ENCODE data around the gene TEX22. TPM values are rescaled to one million over a fixed set of nuclear protein-coding genes. Genes with fewer than 3 reads are reported as not detected.

Gene TEX22
- polyA plus RNA-seq, 3 donors = 0.52 to 2.2 (median 0.57) TPM

DNA sequence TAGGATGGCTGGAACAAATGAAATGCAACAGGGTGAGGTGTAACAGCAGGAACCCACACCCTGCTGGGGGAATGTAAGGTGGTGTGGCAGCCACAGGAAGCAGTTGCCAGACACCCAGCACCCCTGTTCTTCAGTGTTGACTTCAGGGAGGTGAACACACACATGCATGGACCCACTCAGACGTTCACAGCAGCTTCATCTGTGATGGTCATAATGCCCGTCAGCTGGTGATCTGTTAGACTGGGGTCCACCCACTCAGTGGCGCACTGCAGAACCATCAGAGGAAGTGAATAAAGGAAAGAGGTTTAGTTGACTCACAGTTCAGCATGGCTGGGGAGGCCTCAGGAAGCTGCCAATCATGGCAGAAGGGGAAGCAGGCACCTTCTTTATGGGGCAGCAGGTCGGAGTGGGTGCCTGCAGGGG, 22.7 kb upstream of the TEX22 start:
- no peak overlapping the region for H3K9ac ChIP-seq (ENCODE audit: insufficient read depth, low read length, poor library complexity, severe bottlenecking)
- H3K4me3 Mint-ChIP-seq = peak overlapping the region in 1 of 2 donors; percentile 55
- no peaks in the 10 kb centered on the region for H4K20me1 ChIP-seq (ENCODE audit: insufficient read depth, low read length)
- intact Hi-C loops (cut with micrococcal nuclease) = no loop called here
- peak overlapping the region; percentile 1 to 72 for H3K27ac ChIP-seq (ENCODE audit: low read depth in 1 of 2, low read length in 2 of 2)
- H2AFZ ChIP-seq (ENCODE audit: insufficient read depth, low read depth, low read length, poor library complexity, severe bottlenecking) = no peak overlapping the region
- no peaks in the 10 kb centered on the region for H3K27me3 ChIP-seq (ENCODE audit: control insufficient read depth in 2 of 2, insufficient read depth in 2 of 2, low read length in 2 of 2)
- H3K4me3 ChIP-seq (replicated peaks in 1 of 3; ENCODE audit: low read depth in 2 of 3, low read length in 3 of 3) = peak overlapping the region in 1 of 3 experiments; percentile 34
- H3K36me3 ChIP-seq (replicated peaks in 1 of 2; ENCODE audit: control insufficient read depth in 1 of 2, insufficient read depth in 2 of 2, low read length in 2 of 2) = no peaks in the 10 kb centered on the region
- no peaks in the 10 kb centered on the region for H3K79me2 ChIP-seq (ENCODE audit: insufficient read depth, low read length)
- H3K27ac Mint-ChIP-seq = peak overlapping the region; percentile 80 to 90 (median 86)
- H3K4me1 ChIP-seq (ENCODE audit: control insufficient read depth in 1 of 2, insufficient read depth in 2 of 2, low read length in 2 of 2) = peaks cover 16 to 25% of the 10 kb centered on the region in 2 donors
- peaks cover 0 to 9% (median 4%) of the 10 kb centered on the region in 7 donors for H3K9me3 Mint-ChIP-seq
- H3K27me3 Mint-ChIP-seq (ENCODE audit: low read depth in 3 of 3) = peaks cover 0 to 2% (median 2%) of the 10 kb centered on the region in 3 donors
- H3K4me2 ChIP-seq (replicated peaks; ENCODE audit: extremely low read depth, low read length, poor library complexity, severe bottlenecking) = no peak overlapping the region
- peaks cover 11 to 28% of the 10 kb centered on the region in 2 donors for H3K36me3 Mint-ChIP-seq
- peak; percentile 79 to 82 (median 81) for DNase-seq
- TF ChIP-seq, protein P1, sequence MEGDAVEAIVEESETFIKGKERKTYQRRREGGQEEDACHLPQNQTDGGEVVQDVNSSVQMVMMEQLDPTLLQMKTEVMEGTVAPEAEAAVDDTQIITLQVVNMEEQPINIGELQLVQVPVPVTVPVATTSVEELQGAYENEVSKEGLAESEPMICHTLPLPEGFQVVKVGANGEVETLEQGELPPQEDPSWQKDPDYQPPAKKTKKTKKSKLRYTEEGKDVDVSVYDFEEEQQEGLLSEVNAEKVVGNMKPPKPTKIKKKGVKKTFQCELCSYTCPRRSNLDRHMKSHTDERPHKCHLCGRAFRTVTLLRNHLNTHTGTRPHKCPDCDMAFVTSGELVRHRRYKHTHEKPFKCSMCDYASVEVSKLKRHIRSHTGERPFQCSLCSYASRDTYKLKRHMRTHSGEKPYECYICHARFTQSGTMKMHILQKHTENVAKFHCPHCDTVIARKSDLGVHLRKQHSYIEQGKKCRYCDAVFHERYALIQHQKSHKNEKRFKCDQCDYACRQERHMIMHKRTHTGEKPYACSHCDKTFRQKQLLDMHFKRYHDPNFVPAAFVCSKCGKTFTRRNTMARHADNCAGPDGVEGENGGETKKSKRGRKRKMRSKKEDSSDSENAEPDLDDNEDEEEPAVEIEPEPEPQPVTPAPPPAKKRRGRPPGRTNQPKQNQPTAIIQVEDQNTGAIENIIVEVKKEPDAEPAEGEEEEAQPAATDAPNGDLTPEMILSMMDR (IDR thresholded peaks at IDR 0.05) = no peak
- WGBS (ENCODE audit: insufficient coverage) = 4% methylated on average over 3 of the region's 4 CpGs
- H3K9me3 ChIP-seq (replicated peaks in 1 of 2; ENCODE audit: control insufficient read depth in 1 of 2, insufficient read depth in 1 of 2, low read length in 2 of 2) = peaks cover 0 to 7% of the 10 kb centered on the region in 2 donors
- peaks cover 15% of the 10 kb centered on the region for H3K4me1 Mint-ChIP-seq

DNA sequence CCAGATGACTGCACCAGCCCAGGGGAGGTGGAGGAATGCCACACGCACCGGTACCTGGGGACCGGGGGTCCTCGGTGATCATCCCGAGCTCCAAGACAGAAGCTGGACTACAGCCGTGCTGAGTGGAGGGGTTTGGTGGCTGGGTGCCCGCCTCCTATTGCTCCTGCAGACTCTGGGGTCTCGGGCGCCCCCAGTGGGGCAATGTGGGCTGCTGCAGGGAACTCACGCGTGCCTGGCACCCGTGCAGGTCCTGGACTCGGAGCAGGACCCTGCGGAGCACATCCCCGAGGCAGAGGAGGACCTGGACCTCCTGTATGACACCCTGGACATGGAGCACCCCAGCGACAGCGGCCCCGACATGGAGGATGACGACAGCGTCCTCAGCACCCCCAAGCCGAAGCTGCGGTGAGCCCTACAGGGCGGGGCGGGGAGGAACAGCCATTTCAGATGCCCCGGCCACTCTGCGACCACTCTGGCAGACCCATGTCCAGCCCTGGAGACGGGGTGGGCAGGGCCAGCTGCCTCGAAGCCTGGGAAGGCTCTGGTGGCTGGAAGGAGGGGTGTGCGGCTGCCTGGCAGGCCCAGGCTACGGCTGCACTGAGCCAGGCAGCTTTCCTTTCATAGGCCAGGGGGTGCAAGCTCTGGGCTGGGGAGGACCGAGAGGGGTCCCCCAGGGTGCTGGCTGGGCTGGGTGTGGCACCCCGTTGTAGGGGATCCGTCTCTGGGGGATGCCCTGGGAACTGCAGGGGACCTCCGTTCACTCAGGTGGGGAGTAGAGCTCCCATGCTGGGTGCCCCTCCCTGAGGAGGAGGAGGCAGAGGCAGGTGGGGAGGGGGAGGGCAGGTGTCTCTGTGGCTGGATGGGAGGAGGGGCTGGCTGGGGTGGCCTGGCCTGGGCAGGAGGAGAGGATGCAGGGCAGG, 21.6 kb upstream of the TEX22 start:
- Histone ChIP-seq H3K4me2 (replicated peaks; ENCODE audit: extremely low read depth, low read length, poor library complexity, severe bottlenecking) (no peak overlapping the region), H3K36me3 (replicated peaks in 1 of 2; ENCODE audit: control insufficient read depth in 1 of 2, insufficient read depth in 2 of 2, low read length in 2 of 2) (peaks cover 0 to 1% of the 10 kb centered on the region in 2 donors), H2AFZ (ENCODE audit: insufficient read depth, low read depth, low read length, poor library complexity, severe bottlenecking) (no peak overlapping the region), H4K20me1 (ENCODE audit: insufficient read depth, low read length) (no peaks in the 10 kb centered on the region), H3K9ac (ENCODE audit: insufficient read depth, low read length, poor library complexity, severe bottlenecking) (no peak overlapping the region), H3K27ac (ENCODE audit: low read depth in 1 of 2, low read length in 2 of 2) (peak overlapping the region in 1 of 2 donors; percentile 72), H3K79me2 (ENCODE audit: insufficient read depth, low read length) (no peaks in the 10 kb centered on the region), H3K9me3 (replicated peaks in 1 of 2; ENCODE audit: control insufficient read depth in 1 of 2, insufficient read depth in 1 of 2, low read length in 2 of 2) (peaks cover 0 to 7% of the 10 kb centered on the region in 2 donors), H3K27me3 (ENCODE audit: control insufficient read depth in 2 of 2, insufficient read depth in 2 of 2, low read length in 2 of 2) (no peaks in the 10 kb centered on the region), H3K4me1 (ENCODE audit: control insufficient read depth in 1 of 2, insufficient read depth in 2 of 2, low read length in 2 of 2) (peaks cover 13 to 21% of the 10 kb centered on the region in 2 donors), H3K4me3 (replicated peaks in 1 of 3; ENCODE audit: low read depth in 2 of 3, low read length in 3 of 3) (no peak overlapping the region)
- H3K4me3 Mint-ChIP-seq = no peak overlapping the region
- H3K27me3 Mint-ChIP-seq (ENCODE audit: low read depth in 3 of 3) = peaks cover 0 to 2% (median 0%) of the 10 kb centered on the region in 3 donors
- H3K4me1 Mint-ChIP-seq = peaks cover 12% of the 10 kb centered on the region
- intact Hi-C loops (cut with micrococcal nuclease) = no loop called here
- peaks cover 11 to 26% of the 10 kb centered on the region in 2 donors for H3K36me3 Mint-ChIP-seq
- H3K9me3 Mint-ChIP-seq = peaks cover 0 to 9% (median 4%) of the 10 kb centered on the region in 7 donors
- TF ChIP-seq, protein P1 (IDR thresholded peaks at IDR 0.05) = no peak
- WGBS (ENCODE audit: insufficient coverage) = 96% methylated on average over 29 of the region's 34 CpGs
- H3K27ac Mint-ChIP-seq = peak overlapping the region in 3 of 7 donors; percentile 80 to 90 (median 86)
- no peak for DNase-seq
